GM19455 (cell line): Measurements from ENCODE around the gene RNU6-7.

Source experiments
- ATAC-seq: cut with Tn5 transposase; IDR thresholded peaks from one replicate; pipeline ENCODE4 v1.9.1; 2021; ENCODE audit not compliant: unreplicated experiment

RNU6-7 gene

DNA sequence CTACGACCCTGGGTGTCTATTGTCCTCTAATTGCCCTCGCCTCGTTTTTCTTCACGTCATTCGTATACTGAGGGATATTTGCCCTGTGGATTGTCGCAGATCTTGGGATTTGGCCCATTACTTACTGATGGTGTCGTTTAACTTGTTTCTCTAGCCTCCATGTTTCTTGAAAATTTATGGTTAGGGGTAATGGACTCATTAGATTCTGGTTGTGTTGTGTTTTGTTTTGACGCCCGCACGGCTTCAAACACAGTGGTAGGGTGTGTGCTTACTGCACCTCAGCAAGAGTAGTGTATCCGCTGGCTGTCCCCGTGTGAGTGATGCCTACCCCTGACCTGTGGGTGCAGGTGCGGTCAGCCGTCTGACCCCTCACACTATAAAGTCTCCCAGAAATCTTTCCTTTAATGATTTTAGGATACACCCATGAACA, 2.1 kb downstream of the RNU6-7 start:
- ATAC-seq = no peak

- no peak for ATAC-seq
These were observed 3.7 kb downstream of the RNU6-7 start for GRCh38 chr14:32205554-32205953.

DNA sequence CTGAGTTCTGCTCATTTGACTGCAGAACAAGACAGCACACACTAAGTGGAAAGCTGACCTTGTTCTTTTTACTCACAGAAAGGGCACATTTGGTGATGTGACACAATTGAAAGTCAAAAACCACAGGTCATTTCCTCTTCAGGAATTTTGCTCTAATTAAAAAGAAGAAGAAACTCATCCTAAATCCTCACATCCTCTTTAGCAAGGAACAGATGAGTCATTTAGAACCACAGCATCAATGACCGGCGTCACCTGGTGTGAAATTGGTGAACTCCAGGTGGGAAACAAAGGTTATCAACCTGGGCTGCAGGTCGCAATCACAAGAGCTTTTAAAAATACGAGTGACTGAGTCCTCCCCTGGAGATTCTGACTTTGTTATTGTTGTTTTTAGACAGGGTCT, 4.1 kb downstream of the RNU6-7 start:
- no peak for ATAC-seq

GRCh38 chr14:32206552-32206951, 4.7 kb downstream of the RNU6-7 start:
- no peak for ATAC-seq

GRCh38 chr14:32208490-32208889, 6.6 kb downstream of the RNU6-7 start:
- no peak for ATAC-seq

GRCh38 chr14:32209471-32209870, 7.6 kb downstream of the RNU6-7 start:
- ATAC-seq = no peak

DNA sequence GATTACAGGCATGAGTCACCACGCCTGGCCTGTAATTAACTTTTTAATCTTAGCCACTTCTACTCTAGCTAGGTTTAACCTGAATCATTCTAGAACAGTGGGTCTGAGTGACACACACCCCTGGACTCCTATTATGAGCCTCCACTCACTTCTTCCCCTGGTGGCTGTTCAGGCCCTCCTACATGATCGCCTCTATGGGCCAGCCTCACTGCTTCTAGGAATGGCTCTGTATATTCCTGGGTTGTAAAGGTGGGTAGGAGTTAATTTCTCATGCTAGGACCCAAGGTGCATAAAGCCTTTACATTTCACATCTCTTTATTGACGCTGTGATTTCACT, 9.2 kb downstream of the RNU6-7 start:
- ATAC-seq = no peak

DNA sequence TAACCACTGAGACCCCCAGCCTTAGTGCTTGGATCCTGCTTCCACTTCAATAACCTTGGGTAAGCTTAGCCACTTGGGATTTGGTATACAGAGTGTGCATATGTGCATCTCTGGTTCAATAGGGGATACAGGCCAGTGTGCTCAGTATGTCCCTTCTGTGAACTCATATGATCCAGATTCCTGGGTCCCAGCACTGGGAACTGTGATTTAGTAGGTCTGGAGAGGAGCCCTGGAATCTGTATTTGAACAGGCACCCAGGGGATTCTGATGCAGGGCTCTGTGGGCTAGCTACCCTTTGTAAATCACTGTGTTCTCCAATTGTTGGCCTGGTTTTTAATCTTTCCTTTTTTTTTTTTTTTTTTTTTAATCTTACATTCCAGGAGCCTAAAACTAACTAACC, 11.0 kb downstream of the RNU6-7 start:
- no peak for ATAC-seq

GRCh38 chr14:32217301-32217700, 15.5 kb downstream of the RNU6-7 start:
- no peak for ATAC-seq

- ATAC-seq = no peak
These were observed 23.0 kb downstream of the RNU6-7 start for GRCh38 chr14:32224737-32225377.

- ATAC-seq = no peak
These were observed 23.6 kb downstream of the RNU6-7 start for GRCh38 chr14:32225378-32225920.

DNA sequence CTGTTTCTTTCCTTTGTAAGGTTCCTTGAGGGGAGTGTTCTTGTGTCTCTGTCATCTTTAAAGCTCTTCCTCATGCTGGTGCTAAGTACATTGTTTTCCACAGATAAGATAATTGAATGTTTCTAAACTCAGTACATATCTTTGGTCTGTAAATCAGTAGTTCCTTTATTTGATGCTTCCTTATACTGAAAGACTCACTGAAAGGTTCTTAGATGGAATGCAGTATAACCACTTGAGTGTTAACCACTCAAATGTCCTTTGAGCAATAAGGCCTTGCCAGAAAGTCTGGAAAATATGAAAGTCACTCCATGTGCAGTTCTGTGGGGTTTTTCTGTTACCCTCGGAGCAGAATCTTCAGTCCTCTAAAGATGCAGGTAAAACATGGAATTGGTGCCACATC, 24.2 kb downstream of the RNU6-7 start:
- ATAC-seq = no peak

- ATAC-seq = no peak
These were observed 28.3 kb downstream of the RNU6-7 start for GRCh38 chr14:32230181-32230580.

DNA sequence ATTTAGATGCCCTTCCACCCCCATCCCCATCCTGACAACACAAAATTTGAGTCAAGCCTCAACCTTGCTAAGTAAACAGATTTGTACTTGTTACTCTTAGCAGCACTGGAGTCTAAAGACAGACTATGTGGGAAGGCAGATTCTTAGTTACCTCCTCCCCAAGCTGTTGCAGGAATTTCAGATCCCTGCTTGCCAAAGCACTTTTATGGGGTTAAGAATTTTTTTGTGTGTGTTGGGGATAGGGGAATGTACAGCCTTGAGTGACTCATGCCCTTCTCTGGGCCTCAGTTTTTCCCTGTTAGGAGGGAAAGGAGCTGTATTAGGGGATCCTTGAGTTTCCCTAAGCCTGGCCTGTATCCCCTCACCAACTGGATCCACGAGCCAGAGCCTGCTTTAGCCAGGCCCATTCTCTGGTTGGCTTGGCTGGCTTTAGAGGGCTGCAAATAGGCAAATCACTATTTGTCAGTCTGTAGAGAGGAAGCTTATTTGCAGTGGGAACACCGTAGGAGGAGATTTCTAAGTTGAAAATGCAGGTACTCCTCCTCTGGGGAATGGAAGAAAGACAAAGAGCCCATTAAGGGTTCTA, 28.9 kb downstream of the RNU6-7 start:
- ATAC-seq = no peak

GRCh38 chr14:32232481-32232880, 30.6 kb downstream of the RNU6-7 start:
- no peak for ATAC-seq

DNA sequence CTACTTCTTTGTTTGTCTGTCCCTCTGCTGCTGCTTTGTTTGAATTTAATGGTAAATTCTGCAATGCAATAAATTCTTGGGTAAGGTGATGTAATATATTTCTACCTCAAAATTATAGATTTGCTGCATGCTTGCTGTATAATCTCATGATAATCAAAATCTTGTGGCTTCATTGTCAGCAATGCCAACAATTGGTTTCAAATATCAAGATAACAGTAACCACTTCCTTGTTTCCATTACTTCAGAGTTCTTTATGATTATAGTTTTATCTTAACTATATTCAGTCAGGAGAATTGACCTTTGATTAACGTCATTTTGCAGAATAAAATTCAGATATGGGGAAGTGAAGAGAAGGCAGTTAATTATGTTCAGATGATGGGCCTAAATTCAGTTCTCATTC, 31.4 kb downstream of the RNU6-7 start:
- ATAC-seq = no peak

DNA sequence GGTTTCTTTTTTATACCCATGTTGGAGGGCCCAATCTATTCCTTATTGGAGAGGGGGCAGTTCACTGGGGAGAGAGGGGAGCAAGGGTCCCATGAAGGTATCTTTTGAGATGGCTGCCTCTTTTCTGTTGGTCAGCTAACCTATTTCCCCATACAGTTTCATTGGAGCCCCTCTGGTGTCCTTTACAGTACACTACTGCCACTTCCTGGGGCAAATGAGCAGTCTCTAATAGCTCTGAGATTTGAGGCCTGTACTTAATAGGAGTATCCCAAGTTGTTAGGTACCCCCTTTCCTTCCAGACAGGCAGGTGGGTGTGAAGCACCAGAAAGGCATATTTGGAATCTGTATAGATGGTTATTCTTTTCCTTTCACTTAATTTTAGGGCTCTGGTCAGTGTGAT, 42.6 kb downstream of the RNU6-7 start:
- ATAC-seq = no peak

GRCh38 chr14:32246751-32247150, 44.9 kb downstream of the RNU6-7 start:
- no peak for ATAC-seq

DNA sequence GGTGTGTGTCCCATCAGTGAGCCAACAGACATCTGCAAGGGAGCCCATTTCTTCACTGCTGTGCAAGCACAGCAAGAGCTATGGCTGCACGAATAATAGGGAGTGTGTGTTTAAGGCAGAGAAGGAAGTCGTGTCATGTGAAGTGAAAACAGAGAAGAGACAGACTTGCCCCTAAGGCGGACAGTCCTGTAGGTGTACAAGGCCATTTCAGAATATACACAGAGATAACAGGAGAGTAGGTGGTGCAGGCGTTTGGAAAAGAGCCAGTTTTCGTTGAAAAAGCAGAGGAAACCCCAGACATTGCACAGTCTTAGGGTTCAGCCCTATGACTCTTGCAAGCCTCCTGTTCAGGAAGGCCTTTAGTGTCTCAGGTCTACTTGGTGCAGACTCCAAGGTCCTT, 47.5 kb downstream of the RNU6-7 start:
- no peak for ATAC-seq

DNA sequence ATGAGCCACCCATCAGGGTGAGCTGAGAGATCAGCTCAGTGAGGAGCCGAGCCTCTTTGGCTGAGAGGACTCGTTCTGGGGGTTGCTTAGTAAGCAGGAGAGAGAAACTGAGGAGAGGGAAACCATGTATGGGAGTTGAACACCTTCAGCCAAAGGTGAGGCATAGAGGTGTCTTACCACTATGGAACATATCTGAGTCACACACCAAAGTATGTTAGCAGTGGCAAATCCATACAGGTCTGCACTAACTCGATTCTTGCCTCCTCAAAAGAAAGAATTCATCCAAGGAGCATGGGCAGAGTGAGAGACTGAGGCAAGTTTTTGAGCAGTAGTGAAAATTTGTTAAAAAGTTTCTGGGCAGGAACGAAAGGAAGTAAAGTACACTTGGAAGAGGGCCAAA, 47.9 kb downstream of the RNU6-7 start:
- no peak for ATAC-seq

GRCh38 chr14:32250681-32251080, 48.8 kb downstream of the RNU6-7 start:
- ATAC-seq = no peak

- no peak for ATAC-seq
These were observed 49.7 kb downstream of the RNU6-7 start for GRCh38 chr14:32251530-32251929.
